Mesendoderm (in vitro differentiated cells): ENCODE measurements around the gene HRAS.

Experiments used
- DNase-seq: peaks from one replicate; pipeline ENCODE4 v3.0.0; 2013
- H2AK5ac ChIP-seq: 2 replicates; pipeline ENCODE4 v1.6.1; 2013; ENCODE audit warnings: low read length, inconsistent platforms
- H2BK120ac ChIP-seq: 2 replicates; pipeline ENCODE4 v1.6.1; 2013; ENCODE audit warnings: low read depth, mild to moderate bottlenecking, low read length, moderate library complexity, mixed read lengths
- H2BK15ac ChIP-seq: replicated peaks from 2 replicates; pipeline ENCODE4 v1.6.1; 2013; ENCODE audit warnings: low read depth, mild to moderate bottlenecking, moderate library complexity
- H2BK5ac ChIP-seq: 2 replicates; pipeline ENCODE4 v1.6.1; 2013; ENCODE audit warnings: low read length, inconsistent platforms
- H3K18ac ChIP-seq: 2 replicates; pipeline ENCODE4 v1.6.1; 2013; ENCODE audit warnings: mild to moderate bottlenecking, low read length, mixed read lengths
- H3K23ac ChIP-seq: one replicate; pipeline ENCODE4 v1.6.1; 2013; ENCODE audit warnings: low read length
- H3K27ac ChIP-seq: 2 replicates; pipeline ENCODE4 v1.5.1; 2013; ENCODE audit warnings: low read depth, mild to moderate bottlenecking, inconsistent platforms, low read length, moderate library complexity
- H3K27me3 ChIP-seq: 2 replicates; pipeline ENCODE4 v1.6.1; 2013; ENCODE audit warnings: low read length, control low read depth, mild to moderate bottlenecking, inconsistent platforms; ENCODE audit not compliant: insufficient read depth, poor library complexity
- H3K36me3 ChIP-seq: 2 replicates; pipeline ENCODE4 v1.6.1; 2013; ENCODE audit warnings: low read length, inconsistent platforms; ENCODE audit not compliant: control insufficient read depth, insufficient read depth
- H3K4ac ChIP-seq: one replicate; pipeline ENCODE4 v1.6.1; 2013; ENCODE audit warnings: low read depth, mild to moderate bottlenecking, low read length, moderate library complexity
- H3K4me1 ChIP-seq: 2 replicates; pipeline ENCODE4 v1.6.1; 2013; ENCODE audit warnings: low read depth, low read length, inconsistent platforms; ENCODE audit not compliant: control insufficient read depth
- H3K4me2 ChIP-seq: 2 replicates; pipeline ENCODE4 v1.6.1; 2013; ENCODE audit warnings: low read length
- H3K4me3 ChIP-seq: 2 replicates; pipeline ENCODE4 v1.5.1; 2013; ENCODE audit warnings: mild to moderate bottlenecking, low read length
- H3K56ac ChIP-seq: one replicate; pipeline ENCODE4 v1.6.1; 2013; ENCODE audit warnings: low read length
- H3K79me1 ChIP-seq: 2 replicates; pipeline ENCODE4 v1.6.1; 2013; ENCODE audit warnings: low read length, inconsistent platforms
- H3K79me2 ChIP-seq: 2 replicates; pipeline ENCODE4 v1.6.1; 2013; ENCODE audit warnings: mild to moderate bottlenecking, low read length; ENCODE audit not compliant: control insufficient read depth, insufficient read depth
- H3K9ac ChIP-seq: 2 replicates; pipeline ENCODE4 v1.6.1; 2013; ENCODE audit warnings: low read length, inconsistent platforms
- H4K5ac ChIP-seq: one replicate; pipeline ENCODE4 v1.6.1; 2013; ENCODE audit warnings: low read length
- H4K8ac ChIP-seq: one replicate; pipeline ENCODE4 v1.6.1; 2013; ENCODE audit warnings: low read depth, mild to moderate bottlenecking, control low read depth, low read length, moderate library complexity
- WGBS: extraction: QIAGEN DNeasy Blood & Tissue Kit; methylation state at CpG from one replicate; pipeline ENCODE4 v1.1.7; 2013; ENCODE audit warnings: low lambda C conversion rate, missing lambda C conversion rate; ENCODE audit not compliant: insufficient coverage; ENCODE audit errors: extremely low coverage; 5-methylcytosine and 5-hydroxymethylcytosine counted together

Gene HRAS

GRCh38 chr11:512761-513595, 22.4 kb downstream of the HRAS start:
- Histone ChIP-seq H3K36me3 (no peaks in the 10 kb centered on the region), H4K8ac (no peak overlapping the region), H3K79me1 (no peaks in the 10 kb centered on the region), H4K5ac (no peak overlapping the region), H2AK5ac (no peak overlapping the region), H2BK15ac (no peak overlapping the region), H3K18ac (no peak overlapping the region), H3K4me1 (no peaks in the 10 kb centered on the region), H3K4me2 (no peak overlapping the region), H3K56ac (no peak overlapping the region), H3K27me3 (no peaks in the 10 kb centered on the region), H3K23ac (no peak overlapping the region), H3K79me2 (no peaks in the 10 kb centered on the region), H3K27ac (no peak overlapping the region), H3K4ac (no peak overlapping the region), H2BK5ac (no peak overlapping the region), H3K4me3 (no peak overlapping the region), H2BK120ac (no peak overlapping the region), H3K9ac (no peak overlapping the region)
- DNase-seq = no peak
- WGBS = no CpG with 5 or more reads among the region's 29 CpGs

- Histone ChIP-seq H2BK15ac (no peak overlapping the region), H3K18ac (no peak overlapping the region), H3K4me1 (no peaks in the 10 kb centered on the region), H3K56ac (no peak overlapping the region), H3K4ac (no peak overlapping the region), H3K27ac (no peak overlapping the region), H2BK5ac (no peak overlapping the region), H4K8ac (no peak overlapping the region), H4K5ac (no peak overlapping the region), H3K36me3 (no peaks in the 10 kb centered on the region), H3K23ac (no peak overlapping the region), H3K79me1 (peaks cover 4% of the 10 kb centered on the region), H2AK5ac (no peak overlapping the region), H3K9ac (no peak overlapping the region), H3K27me3 (no peaks in the 10 kb centered on the region), H2BK120ac (no peak overlapping the region), H3K4me2 (no peak overlapping the region), H3K79me2 (peaks cover 11% of the 10 kb centered on the region), H3K4me3 (no peak overlapping the region)
- no peak for DNase-seq
- no CpG with 5 or more reads among the region's 5 CpGs for WGBS
Measured at GRCh38 chr11:508956-509355, 26.4 kb downstream of the HRAS start.

DNA sequence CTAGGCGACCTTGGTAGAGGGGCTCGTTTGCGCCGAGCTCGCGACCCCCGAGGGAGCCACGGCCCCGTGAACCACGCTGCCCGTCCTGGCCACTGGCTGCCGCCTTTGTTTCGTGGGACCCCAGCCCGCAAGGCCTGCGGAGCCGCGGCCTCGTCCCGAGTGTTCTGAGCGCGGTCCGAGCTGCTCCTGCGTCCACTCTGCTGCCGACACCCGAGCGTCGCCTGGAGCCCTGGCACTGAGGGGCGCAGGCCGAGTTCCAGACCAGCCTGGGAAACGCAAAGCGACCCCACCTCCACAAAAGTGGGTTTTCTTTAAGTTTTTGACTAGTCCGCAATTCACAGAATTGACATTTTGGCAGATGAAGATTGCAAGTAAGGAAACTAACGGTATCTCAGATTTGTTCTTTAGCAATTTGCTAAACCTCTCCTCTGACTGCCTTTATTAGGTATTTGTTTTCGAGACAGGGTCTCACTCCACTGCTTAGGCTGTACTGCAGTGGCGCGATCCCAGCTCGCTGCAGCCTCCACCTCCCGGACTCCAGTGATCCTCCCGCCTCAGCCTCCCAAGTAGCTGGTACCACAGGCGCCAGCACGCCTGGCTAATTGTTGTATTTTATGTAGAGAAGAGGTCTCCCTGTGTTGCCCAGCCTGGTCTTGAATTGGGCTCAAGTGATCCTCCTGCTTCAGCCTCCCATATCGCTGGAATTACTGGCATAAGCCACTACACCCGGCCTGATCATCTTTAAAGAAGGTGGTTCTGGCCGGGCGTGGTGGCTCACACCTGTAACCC, 27.5 kb downstream of the HRAS start:
- H4K5ac ChIP-seq = no peak overlapping the region
- H3K79me1 ChIP-seq = peaks cover 6% of the 10 kb centered on the region

DNA sequence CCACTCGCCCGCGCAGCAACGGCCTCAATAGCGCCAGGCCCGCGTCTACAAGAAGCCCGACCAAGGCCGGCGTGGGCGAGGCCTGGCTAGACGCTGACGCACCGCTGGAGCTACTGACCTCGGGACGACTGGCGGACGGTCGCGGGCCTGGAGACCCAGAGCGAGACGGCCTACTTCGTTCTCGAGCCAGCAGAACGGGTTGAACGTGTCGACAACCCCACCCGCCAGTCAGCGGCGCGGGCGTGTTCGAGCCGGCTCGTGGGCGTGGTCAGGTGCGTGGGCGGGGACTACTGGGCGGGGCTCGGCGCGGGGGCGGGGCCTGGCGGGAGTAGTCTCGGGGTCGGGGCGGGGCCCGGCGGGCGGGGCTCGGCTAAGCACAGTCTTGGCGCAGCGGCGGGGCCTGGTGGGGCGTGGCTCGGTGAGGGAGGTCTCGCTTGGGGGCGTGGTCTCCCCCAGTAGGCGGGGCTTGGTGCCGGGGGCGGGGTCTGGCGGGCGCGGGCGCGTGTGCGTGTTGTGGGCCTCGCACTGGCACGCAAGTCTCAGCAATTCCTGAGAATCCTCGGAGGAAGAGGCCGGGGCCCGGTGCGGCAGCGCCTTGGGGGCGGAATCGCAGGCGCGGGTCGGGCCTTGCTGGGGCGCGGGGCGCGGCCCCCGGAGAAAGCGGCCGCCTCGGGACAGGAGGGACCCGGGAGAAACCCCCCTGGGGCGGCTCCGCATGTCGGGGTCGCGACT, 28.2 kb downstream of the HRAS start, which contains the start of gene RNH1:
RNH1 (minus strand) TSS at position 248 of the 732 bp plus-strand sequence. CDS start 5,080 bp downstream, outside the sequence.
- no peak within 1 kb of the TSS for H2BK120ac ChIP-seq
- H2BK15ac ChIP-seq = no peak within 1 kb of the TSS
- peak within 1 kb of the TSS; percentile 98 for H4K8ac ChIP-seq
- peak within 1 kb of the TSS; percentile 93 for H3K4me3 ChIP-seq
- H3K4me2 ChIP-seq = peak within 1 kb of the TSS; percentile 93
- peak within 1 kb of the TSS; percentile 77 for H3K4ac ChIP-seq
- H3K27ac ChIP-seq = peak within 1 kb of the TSS; percentile 97
- H3K18ac ChIP-seq = peak within 1 kb of the TSS; percentile 93
- no peaks in the 10 kb centered on the region for H3K36me3 ChIP-seq
- peak within 1 kb of the TSS; percentile 92 for H2BK5ac ChIP-seq
- no CpG with 5 or more reads among the region's 93 CpGs for WGBS
- no peak within 1 kb of the TSS for H2AK5ac ChIP-seq
- peaks cover 6% of the 10 kb centered on the region for H3K79me1 ChIP-seq
- H3K4me1 ChIP-seq = no peaks in the 10 kb centered on the region
- no peaks in the 10 kb centered on the region for H3K27me3 ChIP-seq
- no peak within 1 kb of the TSS for H4K5ac ChIP-seq
- peak; percentile 94 for DNase-seq
- peak within 1 kb of the TSS; percentile 97 for H3K23ac ChIP-seq
- peaks cover 13% of the 10 kb centered on the region for H3K79me2 ChIP-seq
- H3K56ac ChIP-seq = peak within 1 kb of the TSS; percentile 100
- H3K9ac ChIP-seq = peak within 1 kb of the TSS; percentile 99

More for the DNA sequence above, 27.5 kb downstream of the HRAS start:
- Histone ChIP-seq H4K8ac (no peak overlapping the region), H3K36me3 (no peaks in the 10 kb centered on the region), H3K23ac (peak overlapping the region; percentile 94), H3K79me2 (peaks cover 13% of the 10 kb centered on the region), H3K4me3 (peak overlapping the region; percentile 69), H3K4ac (no peak overlapping the region), H3K27me3 (no peaks in the 10 kb centered on the region), H3K4me1 (no peaks in the 10 kb centered on the region), H3K9ac (peak overlapping the region; percentile 89), H2BK15ac (no peak overlapping the region), H2AK5ac (no peak overlapping the region), H2BK120ac (no peak overlapping the region), H3K27ac (no peak overlapping the region), H3K18ac (peak overlapping the region; percentile 65), H3K4me2 (peak overlapping the region; percentile 87), H2BK5ac (no peak overlapping the region), H3K56ac (peak overlapping the region; percentile 91)
- no CpG with 5 or more reads among the region's 45 CpGs for WGBS
- peak; percentile 18 for DNase-seq

DNA sequence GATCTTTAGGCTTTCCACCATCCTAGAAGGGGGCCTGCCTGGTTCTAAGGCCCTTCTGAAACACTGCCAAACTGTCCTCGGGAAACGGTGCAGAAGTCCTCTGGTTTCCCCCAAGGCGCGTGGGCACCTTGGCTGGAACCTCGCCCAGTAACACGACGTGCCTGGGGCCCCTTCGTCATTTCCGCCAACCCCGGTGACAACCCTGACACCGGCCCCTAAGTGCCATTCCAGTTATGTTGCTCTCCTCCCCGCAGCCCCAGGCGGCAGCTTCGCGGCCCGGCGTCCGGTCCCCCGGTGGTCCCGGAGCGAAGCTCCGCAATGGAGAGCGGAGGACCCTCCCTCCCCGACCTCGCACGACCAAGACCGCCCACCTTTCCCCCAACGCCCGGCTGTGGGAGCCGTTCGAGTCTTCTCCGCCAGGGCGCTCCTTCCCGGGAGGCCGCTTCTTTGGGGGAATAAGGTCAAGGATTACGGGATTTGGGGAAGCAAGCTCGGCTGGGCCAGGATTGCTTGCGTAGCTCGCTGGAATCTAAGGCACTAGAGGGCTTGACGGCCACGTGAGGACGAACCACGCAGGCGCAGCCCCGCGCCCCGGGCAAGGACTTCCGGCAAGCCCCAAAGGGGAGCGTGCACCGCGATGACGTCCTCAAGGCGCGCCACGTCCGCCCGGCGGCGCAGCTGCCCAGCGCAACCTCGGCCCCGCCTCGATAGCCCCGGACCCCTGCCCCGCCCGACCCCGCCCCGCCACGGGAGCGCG, 29.0 kb downstream of the HRAS start:
- H3K4me3 ChIP-seq = peak overlapping the region; percentile 93
- H2BK120ac ChIP-seq = no peak overlapping the region
- H3K27ac ChIP-seq = peak overlapping the region; percentile 97
- no peaks in the 10 kb centered on the region for H3K4me1 ChIP-seq
- peak overlapping the region; percentile 93 for H3K4me2 ChIP-seq
- peak overlapping the region; percentile 100 for H3K56ac ChIP-seq
- H3K79me1 ChIP-seq = peaks cover 6% of the 10 kb centered on the region
- H3K79me2 ChIP-seq = peaks cover 13% of the 10 kb centered on the region
- no CpG with 5 or more reads among the region's 71 CpGs for WGBS
- H4K5ac ChIP-seq = no peak overlapping the region
- peak overlapping the region; percentile 99 for H3K9ac ChIP-seq
- DNase-seq = peak; percentile 98
- no peaks in the 10 kb centered on the region for H3K36me3 ChIP-seq
- H2AK5ac ChIP-seq = no peak overlapping the region
- H3K4ac ChIP-seq = peak overlapping the region; percentile 77
- H3K27me3 ChIP-seq = no peaks in the 10 kb centered on the region
- peak overlapping the region; percentile 98 for H4K8ac ChIP-seq
- peak overlapping the region; percentile 93 for H3K18ac ChIP-seq
- no peak overlapping the region for H2BK15ac ChIP-seq
- peak overlapping the region; percentile 70 for H2BK5ac ChIP-seq
- peak overlapping the region; percentile 97 for H3K23ac ChIP-seq
